ENCODE results near the gene UBE2V1. TPM values are rescaled to one million over a fixed set of nuclear protein-coding genes. Genes with fewer than 3 reads are reported as not detected.

UBE2V1 gene
- total and polyA plus RNA-seq, 2 of the 13 experiments (the other 11 are each of a cell fraction or from before 2014, with no cell fraction given) = 81.3 to 132 TPM

DNA sequence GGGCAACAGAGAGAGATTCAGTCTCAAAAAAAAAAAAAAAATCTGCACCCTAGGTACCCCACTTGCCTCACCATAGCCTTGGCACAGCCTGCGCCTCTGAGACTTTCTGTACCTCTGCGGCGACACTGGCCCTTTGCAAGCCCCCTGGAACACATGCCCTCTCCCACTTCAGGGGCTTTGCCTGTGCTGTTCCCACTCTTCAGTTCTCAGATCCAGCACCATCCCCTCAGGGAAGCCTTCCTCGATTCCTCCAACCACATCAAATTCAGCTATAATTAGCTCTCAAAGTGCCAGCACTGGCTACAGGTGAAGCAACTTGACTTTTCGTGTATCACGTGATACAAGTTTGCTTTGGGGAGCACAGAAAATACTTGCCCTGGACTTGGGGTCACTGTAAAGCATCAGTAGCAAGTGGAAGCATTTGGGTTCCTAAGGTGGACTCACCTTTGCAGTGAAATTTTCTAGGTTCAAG, 2.1 kb upstream of the UBE2V1 start (continued):
- TF ChIP-seq, protein P1, sequence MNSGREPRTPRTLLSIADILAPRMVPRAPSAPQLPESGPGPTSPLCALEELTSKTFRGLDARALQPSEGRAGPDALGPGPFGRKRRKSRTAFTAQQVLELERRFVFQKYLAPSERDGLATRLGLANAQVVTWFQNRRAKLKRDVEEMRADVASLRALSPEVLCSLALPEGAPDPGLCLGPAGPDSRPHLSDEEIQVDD (CRISPR knock-in tag; IDR thresholded peaks at IDR 0.05; ENCODE audit: borderline replicate concordance) = no peak
- TF ChIP-seq PBX3 (CRISPR knock-in tag; IDR thresholded peaks at IDR 0.05; ENCODE audit: borderline replicate concordance) (no peak), TCF12 (IDR thresholded peaks at IDR 0.05) (no peak), TCF12 (CRISPR knock-in tag; IDR thresholded peaks at IDR 0.05) (0 out of 2 replicates have a peak, but pooled peaks have one; percentile 34), TOPORS (CRISPR knock-in tag; IDR thresholded peaks at IDR 0.05) (no peak), NCOA2 (CRISPR knock-in tag; IDR thresholded peaks at IDR 0.05) (no peak), REXO4 (CRISPR knock-in tag; IDR thresholded peaks at IDR 0.05; ENCODE audit: borderline replicate concordance) (no peak), DRAP1 (CRISPR knock-in tag; IDR thresholded peaks at IDR 0.05) (no peak), RFX1 (IDR thresholded peaks at IDR 0.05) (no peak), RAD21 (CRISPR knock-in tag; IDR thresholded peaks at IDR 0.05) (no peak)
- TF ChIP-seq, protein P2, sequence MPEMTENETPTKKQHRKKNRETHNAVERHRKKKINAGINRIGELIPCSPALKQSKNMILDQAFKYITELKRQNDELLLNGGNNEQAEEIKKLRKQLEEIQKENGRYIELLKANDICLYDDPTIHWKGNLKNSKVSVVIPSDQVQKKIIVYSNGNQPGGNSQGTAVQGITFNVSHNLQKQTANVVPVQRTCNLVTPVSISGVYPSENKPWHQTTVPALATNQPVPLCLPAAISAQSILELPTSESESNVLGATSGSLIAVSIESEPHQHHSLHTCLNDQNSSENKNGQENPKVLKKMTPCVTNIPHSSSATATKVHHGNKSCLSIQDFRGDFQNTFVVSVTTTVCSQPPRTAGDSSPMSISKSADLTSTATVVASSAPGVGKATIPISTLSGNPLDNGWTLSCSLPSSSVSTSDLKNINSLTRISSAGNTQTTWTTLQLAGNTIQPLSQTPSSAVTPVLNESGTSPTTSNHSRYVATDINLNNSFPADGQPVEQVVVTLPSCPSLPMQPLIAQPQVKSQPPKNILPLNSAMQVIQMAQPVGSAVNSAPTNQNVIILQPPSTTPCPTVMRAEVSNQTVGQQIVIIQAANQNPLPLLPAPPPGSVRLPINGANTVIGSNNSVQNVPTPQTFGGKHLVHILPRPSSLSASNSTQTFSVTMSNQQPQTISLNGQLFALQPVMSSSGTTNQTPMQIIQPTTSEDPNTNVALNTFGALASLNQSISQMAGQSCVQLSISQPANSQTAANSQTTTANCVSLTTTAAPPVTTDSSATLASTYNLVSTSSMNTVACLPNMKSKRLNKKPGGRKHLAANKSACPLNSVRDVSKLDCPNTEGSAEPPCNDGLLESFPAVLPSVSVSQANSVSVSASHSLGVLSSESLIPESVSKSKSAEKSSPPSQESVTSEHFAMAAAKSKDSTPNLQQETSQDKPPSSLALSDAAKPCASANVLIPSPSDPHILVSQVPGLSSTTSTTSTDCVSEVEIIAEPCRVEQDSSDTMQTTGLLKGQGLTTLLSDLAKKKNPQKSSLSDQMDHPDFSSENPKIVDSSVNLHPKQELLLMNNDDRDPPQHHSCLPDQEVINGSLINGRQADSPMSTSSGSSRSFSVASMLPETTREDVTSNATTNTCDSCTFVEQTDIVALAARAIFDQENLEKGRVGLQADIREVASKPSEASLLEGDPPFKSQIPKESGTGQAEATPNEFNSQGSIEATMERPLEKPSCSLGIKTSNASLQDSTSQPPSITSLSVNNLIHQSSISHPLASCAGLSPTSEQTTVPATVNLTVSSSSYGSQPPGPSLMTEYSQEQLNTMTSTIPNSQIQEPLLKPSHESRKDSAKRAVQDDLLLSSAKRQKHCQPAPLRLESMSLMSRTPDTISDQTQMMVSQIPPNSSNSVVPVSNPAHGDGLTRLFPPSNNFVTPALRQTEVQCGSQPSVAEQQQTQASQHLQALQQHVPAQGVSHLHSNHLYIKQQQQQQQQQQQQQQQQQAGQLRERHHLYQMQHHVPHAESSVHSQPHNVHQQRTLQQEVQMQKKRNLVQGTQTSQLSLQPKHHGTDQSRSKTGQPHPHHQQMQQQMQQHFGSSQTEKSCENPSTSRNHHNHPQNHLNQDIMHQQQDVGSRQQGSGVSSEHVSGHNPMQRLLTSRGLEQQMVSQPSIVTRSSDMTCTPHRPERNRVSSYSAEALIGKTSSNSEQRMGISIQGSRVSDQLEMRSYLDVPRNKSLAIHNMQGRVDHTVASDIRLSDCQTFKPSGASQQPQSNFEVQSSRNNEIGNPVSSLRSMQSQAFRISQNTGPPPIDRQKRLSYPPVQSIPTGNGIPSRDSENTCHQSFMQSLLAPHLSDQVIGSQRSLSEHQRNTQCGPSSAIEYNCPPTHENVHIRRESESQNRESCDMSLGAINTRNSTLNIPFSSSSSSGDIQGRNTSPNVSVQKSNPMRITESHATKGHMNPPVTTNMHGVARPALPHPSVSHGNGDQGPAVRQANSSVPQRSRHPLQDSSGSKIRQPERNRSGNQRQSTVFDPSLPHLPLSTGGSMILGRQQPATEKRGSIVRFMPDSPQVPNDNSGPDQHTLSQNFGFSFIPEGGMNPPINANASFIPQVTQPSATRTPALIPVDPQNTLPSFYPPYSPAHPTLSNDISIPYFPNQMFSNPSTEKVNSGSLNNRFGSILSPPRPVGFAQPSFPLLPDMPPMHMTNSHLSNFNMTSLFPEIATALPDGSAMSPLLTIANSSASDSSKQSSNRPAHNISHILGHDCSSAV (CRISPR knock-in tag; IDR thresholded peaks at IDR 0.05; ENCODE audit: borderline replicate concordance) = no peak
- TF ChIP-seq, protein P3, sequence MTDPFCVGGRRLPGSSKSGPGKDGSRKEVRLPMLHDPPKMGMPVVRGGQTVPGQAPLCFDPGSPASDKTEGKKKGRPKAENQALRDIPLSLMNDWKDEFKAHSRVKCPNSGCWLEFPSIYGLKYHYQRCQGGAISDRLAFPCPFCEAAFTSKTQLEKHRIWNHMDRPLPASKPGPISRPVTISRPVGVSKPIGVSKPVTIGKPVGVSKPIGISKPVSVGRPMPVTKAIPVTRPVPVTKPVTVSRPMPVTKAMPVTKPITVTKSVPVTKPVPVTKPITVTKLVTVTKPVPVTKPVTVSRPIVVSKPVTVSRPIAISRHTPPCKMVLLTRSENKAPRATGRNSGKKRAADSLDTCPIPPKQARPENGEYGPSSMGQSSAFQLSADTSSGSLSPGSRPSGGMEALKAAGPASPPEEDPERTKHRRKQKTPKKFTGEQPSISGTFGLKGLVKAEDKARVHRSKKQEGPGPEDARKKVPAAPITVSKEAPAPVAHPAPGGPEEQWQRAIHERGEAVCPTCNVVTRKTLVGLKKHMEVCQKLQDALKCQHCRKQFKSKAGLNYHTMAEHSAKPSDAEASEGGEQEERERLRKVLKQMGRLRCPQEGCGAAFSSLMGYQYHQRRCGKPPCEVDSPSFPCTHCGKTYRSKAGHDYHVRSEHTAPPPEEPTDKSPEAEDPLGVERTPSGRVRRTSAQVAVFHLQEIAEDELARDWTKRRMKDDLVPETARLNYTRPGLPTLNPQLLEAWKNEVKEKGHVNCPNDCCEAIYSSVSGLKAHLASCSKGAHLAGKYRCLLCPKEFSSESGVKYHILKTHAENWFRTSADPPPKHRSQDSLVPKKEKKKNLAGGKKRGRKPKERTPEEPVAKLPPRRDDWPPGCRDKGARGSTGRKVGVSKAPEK (CRISPR knock-in tag; IDR thresholded peaks at IDR 0.05; ENCODE audit: borderline replicate concordance) = no peak
